Measurements from ENCODE around the gene SMG5. TPM values are rescaled to one million over a fixed set of nuclear protein-coding genes. Genes with fewer than 3 reads are reported as not detected.

Gene SMG5
- total and polyA plus RNA-seq, 2 donors (not counting 1 experiment from before 2014, with no cell fraction given), result 53.5 to 77.0 TPM

GRCh38 chr1:156233426-156234127 lies 49.0 kb downstream of the SMG5 start:
- H3K4me3 Mint-ChIP-seq, result no peak overlapping the region
- Histone ChIP-seq H3K27ac (ENCODE audit: low read length in 2 of 2) (no peak overlapping the region), H3K9ac (ENCODE audit: low read length) (no peak overlapping the region), H4K20me1 (ENCODE audit: control insufficient read depth, insufficient read depth, low read length, poor library complexity, severe bottlenecking) (peaks cover 11% of the 10 kb centered on the region), H3K27me3 (replicated peaks in 1 of 4; ENCODE audit: control extremely low read depth in 1 of 4, control insufficient read depth in 3 of 4, insufficient read depth in 4 of 4, low read length in 3 of 4) (no peaks in the 10 kb centered on the region), H2AFZ (ENCODE audit: insufficient read depth, low read depth, low read length, poor library complexity, severe bottlenecking) (no peak overlapping the region), H3K9me3 (ENCODE audit: control extremely low read depth in 1 of 3, control insufficient read depth in 2 of 3, insufficient read depth in 1 of 3, low read length in 2 of 3) (no peaks in the 10 kb centered on the region), H3K36me3 (replicated peaks in 1 of 2; ENCODE audit: control extremely low read depth in 1 of 2, control insufficient read depth in 1 of 2, extremely low read depth in 1 of 2, insufficient read depth in 2 of 2, low read length in 1 of 2) (peaks cover 7 to 42% of the 10 kb centered on the region in 2 experiments), H3K4me1 (ENCODE audit: control insufficient read depth in 2 of 2, insufficient read depth in 2 of 2, low read length in 2 of 2) (no peaks in the 10 kb centered on the region), H3K79me2 (ENCODE audit: control insufficient read depth, insufficient read depth, low read length) (peaks cover 5% of the 10 kb centered on the region), H3K4me3 (ENCODE audit: control extremely low read depth in 1 of 5, extremely low read depth in 1 of 5, insufficient read depth in 1 of 5, low read depth in 2 of 5, low read length in 4 of 5) (no peak overlapping the region), H3K4me2 (replicated peaks; ENCODE audit: low read depth, low read length, poor library complexity, severe bottlenecking) (no peak overlapping the region)
- POLR2A ChIA-PET, result interaction anchor here (0.6 to 0.7 kb wide), 2 partner anchors 165 to 564 kb away, joined by 4 read pairs; no protein-coding TSS in a partner anchor
- 100% methylated on average over 1 of the region's 5 CpGs for WGBS (ENCODE audit: insufficient coverage)
- no peaks in the 10 kb centered on the region for H3K4me1 Mint-ChIP-seq
- TF ChIP-seq CTCF (IDR thresholded peaks at IDR 0.05) (no peak), EZH2 (IDR thresholded peaks at IDR 0.05; ENCODE audit: borderline replicate concordance, insufficient read depth, low read depth, low read length, poor library complexity, severe bottlenecking) (no peak)
- H3K27ac Mint-ChIP-seq, result no peak overlapping the region
- DNase-seq (no peak), ATAC-seq (ENCODE audit: low read depth) (no peak)
- H3K27me3 Mint-ChIP-seq, result no peaks in the 10 kb centered on the region
- no peaks in the 10 kb centered on the region for H3K9me3 Mint-ChIP-seq (ENCODE audit: insufficient read depth)
- intact Hi-C loops (cut with micrococcal nuclease), result no loop called here
- CTCF ChIA-PET, result interaction anchor here (0.7 to 1.6 kb wide), 6 partner anchors 8 to 117 kb away, joined by 3 to 8 read pairs (median 4); no protein-coding TSS in a partner anchor

GRCh38 chr1:156232201-156232894 lies 50.3 kb downstream of the SMG5 start:
- ChIA-PET CTCF (interaction anchor here (1.2 to 1.6 kb wide), 3 partner anchors 47 to 91 kb away, joined by 3 to 7 read pairs (median 3); no protein-coding TSS in a partner anchor), POLR2A (no interaction called here)
- DNase-seq, result no peak
- TF ChIP-seq CTCF (IDR thresholded peaks at IDR 0.05), result no peak
- no peak for ATAC-seq (ENCODE audit: low read depth)
- H3K4me3 Mint-ChIP-seq, result no peak overlapping the region
- intact Hi-C loops (cut with micrococcal nuclease), result no loop called here
- H3K27me3 Mint-ChIP-seq, result no peaks in the 10 kb centered on the region
- no peaks in the 10 kb centered on the region for H3K4me1 Mint-ChIP-seq
- H3K4me2 ChIP-seq (replicated peaks; ENCODE audit: low read depth, low read length, poor library complexity, severe bottlenecking), result no peak overlapping the region
- no peak overlapping the region for H3K9ac ChIP-seq (ENCODE audit: low read length)
- no peak overlapping the region for H2AFZ ChIP-seq (ENCODE audit: insufficient read depth, low read depth, low read length, poor library complexity, severe bottlenecking)
- peaks cover 11% of the 10 kb centered on the region for H3K79me2 ChIP-seq (ENCODE audit: control insufficient read depth, insufficient read depth, low read length)
- H3K27ac Mint-ChIP-seq, result no peak overlapping the region
- H3K27me3 ChIP-seq (replicated peaks in 1 of 4; ENCODE audit: control extremely low read depth in 1 of 4, control insufficient read depth in 3 of 4, insufficient read depth in 4 of 4, low read length in 3 of 4), result no peaks in the 10 kb centered on the region
- no peak overlapping the region for H3K4me3 ChIP-seq (ENCODE audit: control extremely low read depth in 1 of 5, extremely low read depth in 1 of 5, insufficient read depth in 1 of 5, low read depth in 2 of 5, low read length in 4 of 5)
- H3K27ac ChIP-seq (ENCODE audit: low read length in 2 of 2), result no peak overlapping the region
- WGBS (ENCODE audit: insufficient coverage), result 66% methylated on average over 9 of the region's 12 CpGs
- H3K4me1 ChIP-seq (ENCODE audit: control insufficient read depth in 2 of 2, insufficient read depth in 2 of 2, low read length in 2 of 2), result no peaks in the 10 kb centered on the region
- H4K20me1 ChIP-seq (ENCODE audit: control insufficient read depth, insufficient read depth, low read length, poor library complexity, severe bottlenecking), result peaks cover 11% of the 10 kb centered on the region
- H3K36me3 ChIP-seq (replicated peaks in 1 of 2; ENCODE audit: control extremely low read depth in 1 of 2, control insufficient read depth in 1 of 2, extremely low read depth in 1 of 2, insufficient read depth in 2 of 2, low read length in 1 of 2), result peaks cover 7 to 36% of the 10 kb centered on the region in 2 experiments
- no peaks in the 10 kb centered on the region for H3K9me3 ChIP-seq (ENCODE audit: control extremely low read depth in 1 of 3, control insufficient read depth in 2 of 3, insufficient read depth in 1 of 3, low read length in 2 of 3)
- H3K9me3 Mint-ChIP-seq (ENCODE audit: insufficient read depth), result no peaks in the 10 kb centered on the region

Measured in B cell (primary cell).